Smooth muscle cell of the coronary artery (primary cell): ENCODE measurements around the gene PKP3. TPM values are rescaled to one million over a fixed set of nuclear protein-coding genes. Genes with fewer than 3 reads are reported as not detected.

Experiments
- total RNA-seq: library from RNA; depleted of rRNA; stranded (reverse); fragments of >200 nt; gene quantifications from 2 replicates; pipeline ENCODE4 v1.2.3, GENCODE V29; 2014; ENCODE audit warnings: low replicate concordance

Gene PKP3
- total RNA-seq = 0.12 and 0.60 TPM in 2 replicates

GRCh38 chr11:394034-394857 is at the start of gene PKP3:
TSS of gene PKP3 (plus strand) at chr11:394209. CDS start at chr11:394293, 84 bp downstream.

GRCh38 chr11:369336-370018 is 24.5 kb upstream of the PKP3 start, which contains the start of gene B4GALNT4:
TSS of gene B4GALNT4 (plus strand) at chr11:369499. CDS start at chr11:369804, 305 bp downstream.

GRCh38 chr11:441418-442274 is 47.6 kb downstream of the PKP3 start, which contains the start of gene ANO9:
TSS of gene ANO9 (minus strand) at chr11:442011. CDS start at chr11:441926, 85 bp downstream.

GRCh38 chr11:449889-450808 is 56.1 kb downstream of the PKP3 start, which contains the start of gene PTDSS2:
TSS of gene PTDSS2 (plus strand) at chr11:450279. CDS start at chr11:450456, 177 bp downstream.

Other genes starting within 250 kb of the PKP3 start
- not detected in 2 replicates for gene SCGB1C1, start 201.1 kb upstream of the PKP3 start, total RNA-seq
- 17.9 and 26.1 TPM in 2 replicates for gene BET1L, start 186.8 kb upstream of the PKP3 start, total RNA-seq
- gene RIC8A, start 186.5 kb upstream of the PKP3 start, total RNA-seq = 185 and 189 TPM in 2 replicates
- 7.4 and 8.7 TPM in 2 replicates for gene SIRT3, start 157.9 kb upstream of the PKP3 start, total RNA-seq
- gene PSMD13, start 157.2 kb upstream of the PKP3 start, total RNA-seq = 74.6 and 196 TPM in 2 replicates
- gene NLRP6, start 115.8 kb upstream of the PKP3 start, total RNA-seq = not detected in 2 replicates
- gene PGGHG, start 105.1 kb upstream of the PKP3 start, total RNA-seq = 8.8 and 12.3 TPM in 2 replicates
- gene IFITM5, start 94.7 kb upstream of the PKP3 start, total RNA-seq = not detected in 2 replicates
- 63.3 and 214 TPM in 2 replicates for gene IFITM2, start 86.4 kb upstream of the PKP3 start, total RNA-seq
- gene IFITM1, start 80.2 kb upstream of the PKP3 start, total RNA-seq = 12.6 and 143 TPM in 2 replicates
- 74.6 and 147 TPM in 2 replicates for gene IFITM3, start 73.3 kb upstream of the PKP3 start, total RNA-seq
- 1.1 and 2.8 TPM in 2 replicates for gene B4GALNT4, start 24.7 kb upstream of the PKP3 start, total RNA-seq
- 5.7 and 17.8 TPM in 2 replicates for gene SIGIRR, start 20.8 kb downstream of the PKP3 start, total RNA-seq
- not detected in 2 replicates for gene ANO9, start 47.8 kb downstream of the PKP3 start, total RNA-seq
- 26.9 and 49.1 TPM in 2 replicates for gene PTDSS2, start 56.1 kb downstream of the PKP3 start, total RNA-seq
- gene RNH1, start 113.0 kb downstream of the PKP3 start, total RNA-seq = 372 and 844 TPM in 2 replicates
- gene HRAS, start 141.4 kb downstream of the PKP3 start, total RNA-seq = 84.7 and 112 TPM in 2 replicates
- gene LRRC56, start 143.3 kb downstream of the PKP3 start, total RNA-seq = 0.23 TPM in 2 replicates
- gene LMNTD2, start 166.5 kb downstream of the PKP3 start, total RNA-seq = 0.45 TPM in 1 of 2 replicates, not detected in the other
- gene RASSF7, start 166.8 kb downstream of the PKP3 start, total RNA-seq = 1.4 and 8.6 TPM in 2 replicates
- 16.6 and 19.2 TPM in 2 replicates for gene PHRF1, start 182.3 kb downstream of the PKP3 start, total RNA-seq
- 3.7 and 7.7 TPM in 2 replicates for gene IRF7, start 221.7 kb downstream of the PKP3 start, total RNA-seq
- gene CDHR5, start 230.7 kb downstream of the PKP3 start, total RNA-seq = not detected in 2 replicates
- gene SCT, start 233.0 kb downstream of the PKP3 start, total RNA-seq = not detected in 2 replicates
- not detected in 2 replicates for gene DRD4, start 243.1 kb downstream of the PKP3 start, total RNA-seq